T-helper 1 cell (primary cell): ENCODE results near the gene SLC13A5.
"Not testable (repeated sequence)": the region's sequence is repeated elsewhere in the genome, so short reads cannot be mapped to it uniquely, and the experiment has no call there.

Experiments
- DNase-seq, 5 donors: peaks; one replicate each; pipeline ENCODE4 v3.0.0-alpha.2; 2012 to 2020

Gene SLC13A5

GRCh38 chr17:6710317-6710716, 2.9 kb downstream of the SLC13A5 start:
- no peak for DNase-seq

GRCh38 chr17:6708357-6708961, 4.7 kb downstream of the SLC13A5 start:
- DNase-seq, result no peak

DNA sequence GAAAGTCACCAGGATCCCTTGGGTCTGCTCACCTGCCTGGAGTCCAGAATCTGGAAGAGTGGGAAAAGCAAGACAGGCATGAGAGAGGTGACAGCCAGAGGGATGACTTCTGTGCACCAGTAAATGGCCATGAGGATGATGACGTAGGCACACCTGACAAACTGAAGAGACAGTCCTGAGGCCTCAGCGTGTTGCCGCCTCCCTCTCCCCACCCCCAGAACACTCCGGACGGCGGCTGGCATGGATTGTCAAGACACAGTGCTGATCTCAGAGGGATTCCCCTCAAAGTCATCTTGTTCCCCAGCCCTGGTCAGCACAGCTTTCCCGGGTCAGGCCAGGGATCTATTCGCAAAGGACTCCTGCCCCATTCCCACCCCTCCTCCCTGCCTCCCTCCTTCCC, 6.2 kb downstream of the SLC13A5 start:
- no peak for DNase-seq

GRCh38 chr17:6706499-6706898, 6.7 kb downstream of the SLC13A5 start:
- DNase-seq, result no peak

- DNase-seq, result no peak
Measured at GRCh38 chr17:6704470-6705052, 8.6 kb downstream of the SLC13A5 start.

DNA sequence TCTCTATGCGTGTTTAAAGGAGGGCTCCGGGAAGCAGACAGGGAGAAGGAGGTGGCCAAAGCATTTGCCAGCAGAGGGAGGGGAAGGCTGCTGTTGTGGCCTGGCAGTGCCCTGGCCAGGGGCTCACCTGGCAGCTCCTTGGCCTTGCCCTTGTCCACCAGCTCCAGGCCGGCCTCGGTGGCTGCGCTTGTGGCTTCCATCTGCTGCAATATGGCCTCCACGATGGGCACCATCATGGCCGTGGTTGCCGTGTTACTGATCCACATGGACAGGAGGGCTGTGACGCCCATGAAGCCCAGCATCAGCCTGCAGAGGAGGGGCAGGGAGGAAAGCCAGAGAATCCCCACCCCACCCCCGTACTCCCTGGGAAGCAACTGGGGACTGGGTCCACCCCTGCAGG, 9.4 kb downstream of the SLC13A5 start:
- no peak for DNase-seq

DNA sequence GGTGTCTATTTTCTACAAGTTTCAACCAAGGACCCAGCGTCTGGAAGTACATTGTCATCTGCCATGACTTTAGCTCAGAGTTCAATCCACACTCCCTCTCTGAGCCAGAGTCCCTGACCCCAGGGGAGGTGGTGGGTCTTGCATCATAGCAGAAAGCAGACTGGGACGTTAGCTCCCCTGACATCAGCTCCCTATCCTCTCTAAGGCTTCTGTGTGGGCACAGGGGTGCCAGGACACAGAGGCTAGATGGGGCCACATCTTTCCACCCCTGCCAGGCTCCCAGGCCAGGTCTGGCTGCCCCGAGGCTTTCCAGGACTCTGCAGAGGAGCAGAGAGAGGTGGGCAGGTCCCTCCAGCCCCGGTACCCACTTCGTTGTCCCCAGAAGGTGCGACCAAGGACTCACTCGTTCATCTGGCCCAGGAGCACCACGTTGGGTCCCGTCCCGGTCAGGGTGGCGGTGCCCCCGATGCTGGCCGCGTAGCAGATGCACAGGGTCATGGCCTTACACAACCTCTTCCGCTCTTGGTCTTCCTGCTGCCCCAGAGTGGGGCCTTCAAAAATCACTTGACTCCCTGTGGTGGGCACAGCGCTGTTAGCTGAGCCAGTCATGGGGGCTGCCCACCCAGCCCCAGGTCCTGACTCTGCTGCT, 10.5 kb downstream of the SLC13A5 start:
- DNase-seq, result no peak

GRCh38 chr17:6701719-6702118, 11.4 kb downstream of the SLC13A5 start:
- peak in 1 of 5 donors; percentile 4 for DNase-seq

GRCh38 chr17:6700948-6701307, 12.2 kb downstream of the SLC13A5 start:
- DNase-seq, result no peak

DNA sequence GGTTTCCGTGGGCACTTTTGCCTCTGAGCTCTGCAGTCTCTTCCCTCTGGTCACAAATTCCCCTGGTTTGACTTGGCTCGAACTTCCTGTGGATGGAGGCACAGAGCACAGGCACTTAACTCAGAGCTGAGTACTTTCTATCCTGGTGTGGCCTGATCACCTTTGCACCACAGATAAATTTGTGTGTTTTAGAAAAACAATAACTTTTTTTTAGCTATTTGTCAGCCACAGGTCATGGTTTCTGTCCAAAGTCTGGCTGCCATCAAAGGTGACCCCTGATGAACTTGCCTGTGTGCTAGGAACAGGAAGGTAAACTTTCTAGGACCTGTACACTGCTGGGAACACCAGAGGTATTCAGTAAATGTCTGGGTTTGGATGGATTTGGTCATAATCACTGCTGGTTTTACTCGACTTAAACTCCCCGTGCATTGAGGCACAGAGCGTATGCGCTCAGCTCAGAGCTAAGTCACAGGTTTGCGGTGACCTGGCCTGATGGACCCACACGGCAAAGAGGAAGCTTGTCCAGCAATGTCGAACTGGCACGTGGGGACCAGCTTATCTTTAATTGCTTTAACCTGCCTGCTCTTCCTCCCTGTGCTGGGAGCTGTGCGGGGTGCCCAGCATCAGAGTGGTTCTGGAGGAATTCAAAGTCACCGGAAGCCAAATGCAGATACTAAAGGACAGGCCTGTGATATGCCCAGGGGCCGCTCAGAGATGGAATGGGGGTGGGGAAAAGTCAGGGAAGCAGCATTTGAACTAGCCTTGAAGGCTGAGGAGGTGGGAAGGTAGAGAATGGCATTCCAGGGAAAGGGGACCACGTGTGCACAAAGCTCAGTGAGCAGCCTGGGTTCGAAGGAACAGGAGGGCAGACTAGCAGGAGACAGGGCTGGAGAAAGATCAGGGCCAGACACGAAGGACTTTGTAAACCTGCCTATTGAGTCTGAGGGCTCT, 12.9 kb downstream of the SLC13A5 start:
- DNase-seq, result no peak

DNA sequence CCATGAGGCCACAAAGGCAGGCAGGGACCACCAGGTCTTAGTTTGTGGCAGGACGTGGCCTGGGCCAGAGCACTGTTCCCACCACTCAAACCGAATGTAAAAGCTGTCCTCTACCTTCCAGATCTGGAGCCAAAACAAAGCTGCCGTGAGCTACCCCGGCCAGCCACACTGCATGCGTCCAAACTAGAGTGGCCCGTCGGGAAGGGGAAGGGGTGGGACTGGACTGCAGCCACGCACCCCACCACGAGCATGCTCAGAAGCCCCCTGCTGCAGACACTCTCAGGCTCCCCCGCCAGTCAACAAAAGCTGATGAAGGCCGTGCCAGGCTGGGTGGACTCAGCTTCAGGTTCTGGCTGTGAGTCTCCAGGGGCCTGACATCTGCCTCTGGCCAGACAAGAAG, 15.2 kb downstream of the SLC13A5 start:
- no peak for DNase-seq

GRCh38 chr17:6696906-6697305, 16.3 kb downstream of the SLC13A5 start:
- DNase-seq, result no peak

DNA sequence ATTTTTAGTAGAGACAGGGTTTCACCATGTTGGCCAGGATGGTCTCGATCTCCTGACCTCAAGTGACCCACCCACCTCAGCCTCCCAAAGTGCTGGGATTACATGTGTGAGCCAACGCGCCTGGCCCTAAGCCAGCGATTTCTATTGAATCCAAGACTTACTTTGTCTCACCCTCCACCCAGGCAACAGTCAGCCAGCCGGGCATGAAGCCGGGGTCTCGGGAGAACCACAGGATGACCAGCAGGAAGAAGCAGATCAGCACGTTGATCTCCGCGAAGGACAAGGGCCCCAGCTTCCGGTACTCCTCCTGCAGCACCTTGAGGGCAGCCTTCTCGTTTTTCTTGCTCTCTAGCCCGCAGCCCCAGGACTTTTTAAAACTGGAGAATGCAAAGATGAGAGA, 17.6 kb downstream of the SLC13A5 start:
- no peak for DNase-seq

DNA sequence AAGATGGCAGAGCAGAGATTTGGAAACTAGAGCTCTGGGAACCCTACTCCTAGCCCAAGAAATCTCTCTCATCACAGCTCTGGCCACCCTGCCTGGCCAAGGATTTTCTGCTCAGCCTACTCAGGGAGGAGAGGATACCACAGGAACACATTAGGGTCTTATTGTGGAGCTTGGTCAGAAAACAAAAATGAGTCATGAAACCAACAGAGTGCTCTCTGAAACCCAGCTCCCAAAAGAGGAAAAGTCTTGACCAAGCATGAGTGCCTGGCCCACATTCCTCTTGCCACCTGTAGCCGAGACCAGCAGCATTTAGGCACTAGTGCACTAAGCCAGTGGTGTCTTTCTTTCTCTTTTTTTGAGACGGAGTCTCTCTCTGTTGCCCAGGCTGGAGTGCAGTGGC, 18.1 kb downstream of the SLC13A5 start:
- DNase-seq, result no peak

DNA sequence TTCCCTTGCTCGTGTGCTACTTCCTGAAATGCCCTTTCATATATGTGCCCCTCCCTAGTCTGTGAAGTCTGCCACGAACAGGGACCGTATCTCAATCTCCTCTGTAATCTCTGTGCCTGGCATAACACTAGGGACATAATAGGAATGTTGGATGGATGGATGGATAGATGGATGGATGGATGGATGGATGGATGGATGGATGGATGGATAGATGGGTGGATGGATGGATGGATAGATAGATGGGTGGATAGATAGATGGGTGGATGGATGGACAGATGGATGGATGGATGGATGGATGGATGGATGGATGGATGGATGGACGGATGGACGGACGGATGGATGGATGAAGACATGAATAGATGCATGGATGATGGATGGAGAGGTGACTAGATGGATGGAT, 21.2 kb downstream of the SLC13A5 start:
- DNase-seq, result not testable (repeated sequence)

DNA sequence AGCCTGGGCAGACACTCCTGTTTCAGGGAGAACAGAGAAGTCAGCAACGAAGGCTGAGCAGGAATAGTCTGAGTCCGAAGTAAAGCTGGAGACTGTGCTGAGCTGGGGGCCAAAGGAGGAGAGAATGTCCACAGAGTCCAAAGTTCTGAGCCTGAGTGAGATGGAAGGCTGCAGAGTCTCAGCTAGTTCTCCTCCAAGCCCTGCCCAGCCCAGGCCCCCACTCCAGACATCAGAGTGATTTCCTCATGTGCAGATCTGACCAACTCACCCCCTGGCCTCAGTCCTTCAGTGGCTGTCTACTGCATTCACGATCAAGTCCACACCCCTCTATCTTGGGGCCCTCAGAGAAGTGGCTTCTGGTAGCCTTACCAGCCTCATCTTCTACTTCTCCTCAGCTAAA, 21.6 kb downstream of the SLC13A5 start:
- no peak for DNase-seq

GRCh38 chr17:6690641-6691040, 22.5 kb downstream of the SLC13A5 start:
- no peak for DNase-seq

DNA sequence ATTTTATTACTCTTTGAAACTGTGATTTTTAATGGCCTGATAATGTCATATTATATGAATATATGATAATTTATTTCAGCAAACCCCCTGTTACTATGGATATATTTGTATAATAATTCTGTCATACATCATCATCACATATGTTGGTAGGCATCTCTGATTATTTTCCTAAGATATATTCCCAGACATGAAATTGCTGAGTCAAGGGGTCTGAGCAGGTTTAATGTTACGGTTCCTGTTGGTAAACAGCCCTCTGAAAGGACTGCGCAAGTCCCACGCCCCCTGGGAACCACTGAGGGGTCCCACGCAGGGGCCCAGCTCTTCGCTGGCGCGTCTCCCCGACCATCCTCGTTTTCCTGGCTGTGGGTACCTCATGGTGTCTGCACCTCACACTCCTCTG, 24.2 kb downstream of the SLC13A5 start:
- DNase-seq, result no peak

DNA sequence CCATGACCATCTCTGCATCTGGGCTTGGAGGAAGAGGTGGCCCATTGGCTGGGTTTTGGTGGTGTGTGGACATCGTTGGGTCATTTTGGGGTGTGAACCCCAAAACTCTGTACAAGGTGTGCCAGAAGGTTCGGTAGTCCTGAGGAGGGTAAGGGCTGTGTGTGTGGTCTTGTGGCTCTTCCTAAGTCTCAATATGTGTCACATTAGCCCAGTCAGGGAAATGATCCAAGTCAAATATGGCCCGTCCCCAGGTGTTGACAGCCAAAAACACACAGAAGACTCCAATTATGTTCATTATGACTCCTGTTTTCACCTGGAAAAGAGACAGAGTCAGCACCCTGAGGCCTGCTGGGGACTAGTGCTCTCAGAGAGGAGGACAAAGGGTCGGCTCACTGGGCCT, 27.1 kb downstream of the SLC13A5 start:
- no peak for DNase-seq

DNA sequence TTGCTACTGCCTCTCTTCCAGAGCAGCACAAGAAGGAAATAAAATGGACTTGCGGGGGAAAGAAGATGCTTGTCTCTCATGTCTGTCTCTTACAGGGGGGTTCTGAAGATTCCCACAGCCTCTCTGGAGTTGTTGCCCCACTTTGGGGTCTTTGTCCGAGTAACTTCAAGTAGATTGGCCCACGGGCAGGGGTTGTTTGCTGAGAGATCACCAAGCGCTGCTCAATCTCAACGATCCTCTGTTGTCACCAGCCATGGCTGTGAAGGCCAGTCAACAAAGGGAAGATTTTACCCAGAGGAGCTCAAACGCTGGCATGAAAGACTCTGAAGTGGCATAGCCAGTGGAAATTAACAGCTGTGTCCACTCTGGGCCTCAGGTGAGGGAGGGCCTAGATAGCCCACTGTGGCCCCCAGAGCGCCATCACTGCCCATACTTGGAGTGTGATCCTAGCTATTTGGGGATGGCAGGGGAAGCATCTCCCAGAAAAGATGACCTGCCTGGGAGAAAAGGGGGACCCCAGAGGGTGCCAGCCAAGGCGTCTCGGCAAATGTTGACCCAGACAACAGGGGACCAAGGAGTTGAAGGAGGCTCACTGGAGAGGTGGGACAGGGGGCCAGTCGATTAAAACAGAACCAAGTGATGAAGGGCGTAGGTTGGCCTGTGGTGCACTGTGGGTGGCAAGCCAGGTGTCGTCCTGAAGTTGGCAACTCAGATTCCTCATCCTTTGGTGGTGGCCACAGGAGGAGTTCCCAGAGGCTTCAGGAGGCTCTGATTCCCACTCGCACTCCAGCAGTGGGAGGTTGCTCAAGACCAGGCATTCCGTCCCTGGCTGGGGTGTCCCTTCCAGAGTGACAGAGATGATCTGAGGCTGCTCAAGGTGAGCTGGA, 28.0 kb downstream of the SLC13A5 start:
- DNase-seq, result no peak

DNA sequence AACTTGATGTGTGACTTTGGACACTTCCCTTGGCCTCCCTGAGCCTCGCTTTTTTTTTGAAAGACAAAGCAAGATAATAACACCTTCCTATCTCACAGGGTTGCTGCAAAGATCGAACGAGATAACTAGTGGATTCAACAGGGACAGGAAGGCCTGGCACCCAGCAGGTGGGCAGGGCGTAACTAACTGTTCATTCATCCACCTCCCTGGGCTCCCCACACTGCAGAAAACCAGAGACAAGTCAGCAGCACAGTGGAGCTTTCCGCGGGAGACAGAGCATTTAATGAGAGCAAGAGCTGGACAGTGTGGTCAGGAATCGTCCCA, 28.7 kb downstream of the SLC13A5 start:
- no peak for DNase-seq

DNA sequence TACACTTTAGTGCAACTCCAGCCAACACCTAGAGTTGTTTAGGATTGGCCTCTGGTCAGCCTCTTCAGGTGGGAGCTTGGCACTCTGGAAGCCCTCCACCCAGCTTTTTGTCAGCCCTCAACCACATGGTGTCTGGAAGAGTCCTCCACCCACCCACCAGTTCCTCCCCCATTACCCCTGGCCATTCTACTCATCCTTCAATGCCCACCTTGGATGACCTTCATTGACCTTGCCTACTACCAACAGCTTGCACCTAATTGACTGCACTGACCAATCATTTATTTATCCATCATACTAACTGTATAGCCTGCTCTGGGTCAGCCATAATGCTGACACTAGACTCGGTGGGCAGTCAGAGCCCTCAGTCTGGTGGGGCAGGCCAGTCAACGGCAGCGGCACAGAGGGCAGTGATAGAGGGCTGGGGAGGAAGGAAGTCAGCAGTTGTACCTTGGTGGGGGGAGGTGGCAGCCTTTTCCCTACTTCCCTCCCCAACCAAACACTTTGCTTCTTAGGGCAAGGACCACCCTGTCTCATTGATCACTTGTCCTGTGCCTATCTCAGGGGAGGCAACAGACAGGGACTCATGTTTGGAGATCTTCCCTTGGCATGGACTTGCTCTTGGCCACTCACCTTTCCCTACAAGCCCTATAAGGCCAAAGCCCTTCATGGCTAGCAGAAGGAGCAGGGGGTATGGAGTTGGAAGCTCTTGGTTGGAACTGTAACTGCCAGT, 29.3 kb downstream of the SLC13A5 start:
- DNase-seq, result no peak
